HG02763 (cell line): ENCODE data around the gene PARD3B.

Experiments used
- ATAC-seq: cut with Tn5 transposase; IDR thresholded peaks from one replicate; pipeline ENCODE4 v1.9.1; 2021; ENCODE audit warnings: mild to moderate bottlenecking, moderate library complexity; ENCODE audit not compliant: unreplicated experiment

The PARD3B gene

GRCh38 chr2:205364261-205364660 lies 819.0 kb downstream of the PARD3B start:
- ATAC-seq: no peak

DNA sequence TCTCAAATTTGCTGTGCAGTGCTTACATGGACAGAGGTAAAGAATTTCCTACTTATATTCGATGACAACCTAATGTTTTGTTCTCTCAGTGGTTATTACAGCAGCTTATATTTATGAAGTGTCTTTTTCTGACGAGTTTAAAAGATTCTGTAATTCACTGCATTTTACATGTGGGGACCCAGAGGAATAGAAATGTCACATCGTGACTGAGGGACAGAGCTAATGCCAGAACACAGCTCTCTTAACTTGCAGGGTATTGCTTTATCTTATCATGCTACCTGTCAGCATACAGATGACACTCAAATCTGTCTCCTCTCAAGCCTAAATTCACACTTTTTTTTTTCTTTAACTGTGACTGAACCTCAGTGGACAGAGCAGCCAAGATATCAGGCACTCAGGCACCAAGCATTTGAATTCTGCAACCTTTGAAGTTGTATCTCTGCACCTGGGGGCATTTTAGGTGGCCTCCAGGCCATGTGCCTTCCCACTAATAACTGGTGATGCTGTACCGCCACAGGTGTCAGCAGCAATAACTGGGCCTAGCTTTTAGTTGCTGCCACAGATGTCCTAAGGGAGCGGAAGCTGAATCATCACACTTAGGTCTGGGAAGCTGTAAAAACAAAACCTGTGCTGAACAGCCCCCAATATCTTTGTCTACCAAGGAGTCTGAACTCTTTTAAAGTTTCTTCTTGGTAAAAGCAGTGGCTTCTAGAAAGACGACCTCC lies 821.2 kb downstream of the PARD3B start:
- no peak for ATAC-seq

GRCh38 chr2:205367331-205367935 lies 822.2 kb downstream of the PARD3B start:
- no peak for ATAC-seq

DNA sequence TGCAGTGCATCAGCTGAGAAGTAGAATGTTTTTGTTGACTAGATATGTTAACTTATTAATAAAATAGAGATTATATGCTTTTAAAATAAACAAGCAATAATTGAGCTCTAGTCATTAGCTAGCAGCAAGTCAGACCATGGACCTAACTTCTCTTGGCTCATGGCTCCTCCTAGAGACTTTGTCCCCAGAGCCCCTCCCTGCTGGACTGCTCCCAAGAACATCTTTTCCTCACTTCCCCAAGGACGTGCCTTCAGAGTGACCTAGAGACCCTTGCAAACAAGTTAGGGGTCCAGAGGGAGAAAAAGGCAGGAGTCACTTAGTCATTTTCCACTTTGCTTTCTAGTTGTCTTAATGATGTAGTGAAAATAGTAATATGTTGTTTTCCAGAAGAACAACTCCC lies 824.5 kb downstream of the PARD3B start:
- no peak for ATAC-seq

- no peak for ATAC-seq
Observed at GRCh38 chr2:205370726-205371125, 825.5 kb downstream of the PARD3B start.

GRCh38 chr2:205372141-205372540 lies 826.9 kb downstream of the PARD3B start:
- ATAC-seq: no peak

DNA sequence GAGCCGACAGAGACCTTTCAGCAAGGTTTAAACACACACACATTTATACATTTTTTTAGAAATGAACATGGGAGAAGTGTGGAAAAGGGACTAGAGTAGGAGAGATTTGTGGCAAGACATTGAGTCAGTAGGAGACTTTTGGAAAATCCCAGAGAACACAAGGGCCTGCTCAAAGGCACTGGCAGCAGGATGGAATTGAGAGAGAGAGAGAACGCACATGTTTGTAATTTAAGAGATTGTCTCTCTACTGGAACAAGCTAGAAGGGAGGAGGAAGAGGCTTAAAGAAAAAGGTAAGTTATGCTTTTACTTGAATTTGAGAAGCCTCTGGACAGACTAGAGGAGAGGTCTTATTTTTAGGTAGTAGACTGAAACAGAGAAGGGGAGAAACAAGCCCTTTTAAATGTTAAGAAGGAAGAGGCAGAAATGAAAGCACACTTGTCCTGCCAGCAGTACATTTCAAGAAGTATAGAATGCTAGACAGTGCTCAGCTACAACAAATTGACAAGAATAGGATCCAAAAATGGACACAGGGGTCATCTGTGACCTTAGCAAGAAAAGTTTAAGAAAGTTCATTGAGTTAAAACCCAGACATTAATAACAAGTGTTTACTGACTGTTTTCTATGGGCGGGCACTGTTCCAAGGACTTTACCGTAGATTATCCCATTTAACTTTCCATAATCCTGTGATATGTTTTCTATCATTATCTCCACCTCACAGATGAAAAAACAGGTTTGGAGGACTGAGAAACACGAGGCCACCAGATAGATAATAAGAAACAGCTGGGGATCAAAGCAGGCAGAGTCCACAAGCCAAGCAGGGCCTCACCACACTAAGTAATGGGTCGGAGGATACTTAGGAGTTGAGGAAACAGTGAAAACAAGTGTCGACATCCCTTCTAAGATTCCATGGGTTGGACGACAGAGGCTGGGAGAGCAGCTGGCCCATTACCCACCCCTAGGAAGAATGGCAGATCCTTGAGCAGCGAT lies 830.5 kb downstream of the PARD3B start:
- ATAC-seq: no peak

GRCh38 chr2:205377324-205377723 lies 832.0 kb downstream of the PARD3B start:
- no peak for ATAC-seq

DNA sequence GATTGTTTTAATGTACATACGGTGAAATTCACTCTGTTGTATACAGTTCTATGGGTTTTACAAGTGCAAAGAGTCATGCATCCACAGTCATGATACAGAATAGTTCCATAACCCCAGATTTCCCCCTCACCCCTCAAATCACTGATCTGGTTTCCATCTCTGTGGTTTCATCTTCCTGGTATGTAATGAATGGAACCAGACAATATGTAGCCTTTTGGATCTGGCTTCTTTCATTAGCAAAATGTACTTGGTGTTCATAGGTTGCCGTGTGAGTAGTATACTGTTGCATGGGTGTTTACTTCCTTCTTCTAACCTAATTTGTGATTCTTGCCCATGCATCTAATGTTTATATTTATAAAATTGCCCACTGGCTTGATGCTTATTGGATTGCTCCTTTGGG lies 838.3 kb downstream of the PARD3B start:
- ATAC-seq: no peak

DNA sequence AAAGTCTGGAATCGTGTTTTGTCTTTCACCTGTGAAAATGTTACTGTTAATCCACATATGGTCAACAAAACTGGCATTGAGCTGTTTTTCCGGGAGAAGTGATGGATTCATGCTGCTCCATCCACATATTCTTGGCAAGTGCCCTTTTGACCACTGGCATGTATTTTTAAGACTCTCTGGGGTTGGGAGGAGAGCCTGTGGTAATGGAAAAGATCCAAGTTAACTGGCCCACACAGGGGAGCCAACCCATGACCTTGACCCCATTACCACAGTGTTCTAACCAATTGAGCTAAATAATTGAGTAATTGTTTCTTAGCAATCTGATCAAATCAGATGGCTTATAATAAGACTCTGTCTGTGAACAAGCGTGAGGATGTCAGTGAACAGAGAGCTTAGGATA lies 840.8 kb downstream of the PARD3B start:
- ATAC-seq: no peak

DNA sequence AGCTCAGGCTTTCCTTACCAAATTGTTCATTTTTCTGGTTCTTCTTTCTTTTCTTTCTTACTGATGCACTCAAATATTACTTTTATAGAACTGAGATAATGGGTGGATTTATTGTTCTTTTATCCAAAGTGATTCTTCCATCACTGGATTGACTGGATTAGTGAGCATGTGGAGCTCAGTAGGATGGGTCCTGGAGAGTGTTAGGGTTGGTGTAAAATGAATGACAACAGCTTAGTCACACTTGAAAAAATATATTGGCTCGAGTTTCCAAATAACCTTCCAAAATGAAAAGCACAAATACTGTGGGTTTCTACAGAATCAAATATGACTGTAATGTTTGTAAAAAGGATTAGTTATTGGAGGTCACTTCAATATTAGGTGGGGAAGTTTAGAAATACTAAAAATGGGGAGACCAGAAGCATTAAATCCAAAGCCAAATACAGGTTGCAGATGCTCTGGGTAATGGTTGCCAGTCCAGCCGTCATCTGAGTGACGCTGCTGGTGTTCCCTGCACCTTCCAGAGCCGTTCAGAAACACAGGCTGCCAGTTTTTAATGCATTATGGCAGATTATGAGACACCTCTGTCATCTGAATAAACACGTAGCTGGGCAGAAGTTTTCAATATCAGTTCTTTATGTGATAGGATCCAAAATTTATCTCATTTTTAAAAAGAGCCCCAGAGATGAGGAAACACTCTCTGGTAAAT lies 842.2 kb downstream of the PARD3B start:
- no peak for ATAC-seq

- no peak for ATAC-seq
Observed at GRCh38 chr2:205390866-205391265, 845.6 kb downstream of the PARD3B start.

DNA sequence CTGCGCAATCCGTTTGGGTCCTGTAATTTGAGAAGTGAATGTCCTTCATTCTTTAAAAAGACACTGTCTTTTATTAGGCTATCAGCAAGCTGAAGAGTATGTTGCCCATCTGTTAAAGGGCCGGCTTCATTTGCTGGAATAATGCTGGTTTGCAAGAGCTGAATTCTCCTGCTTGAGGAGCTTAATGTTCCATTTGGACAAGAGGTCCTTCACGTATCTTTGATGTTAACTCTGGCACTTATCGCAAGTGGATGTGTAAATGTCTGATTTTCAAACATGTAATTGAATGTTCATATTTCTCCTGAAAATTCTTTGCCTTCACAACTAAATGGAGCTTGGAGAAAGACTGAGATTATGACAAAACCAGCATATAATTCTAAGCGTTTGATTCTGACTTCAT lies 856.2 kb downstream of the PARD3B start:
- ATAC-seq: no peak

GRCh38 chr2:205402011-205402410 lies 856.7 kb downstream of the PARD3B start:
- ATAC-seq: no peak

DNA sequence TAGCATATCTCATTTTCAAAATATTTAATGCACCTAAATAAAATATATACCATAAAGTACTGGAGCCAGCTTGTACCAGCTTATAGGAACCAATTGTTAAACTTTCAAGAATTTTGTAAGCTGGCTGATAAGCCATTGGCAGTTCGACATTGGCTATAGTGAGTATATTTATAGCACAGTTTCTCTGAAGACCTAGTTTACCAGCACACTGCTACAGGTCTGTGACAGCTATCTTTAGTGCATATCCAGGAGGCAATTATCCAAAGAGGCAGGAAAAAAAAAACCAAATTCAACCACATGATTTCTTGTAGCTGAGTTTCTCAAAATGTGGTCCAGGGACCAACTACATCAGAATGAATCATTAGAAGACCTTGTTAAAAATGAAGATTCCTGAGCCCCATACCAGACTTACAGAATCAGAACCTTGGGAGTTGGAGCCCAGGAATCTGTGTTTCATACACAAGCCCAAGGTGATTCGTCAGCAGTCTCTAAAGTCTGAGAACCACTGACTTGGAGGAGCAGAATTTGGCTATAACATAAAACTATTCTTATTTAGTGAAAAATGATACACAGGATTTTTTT lies 858.1 kb downstream of the PARD3B start:
- ATAC-seq: no peak

DNA sequence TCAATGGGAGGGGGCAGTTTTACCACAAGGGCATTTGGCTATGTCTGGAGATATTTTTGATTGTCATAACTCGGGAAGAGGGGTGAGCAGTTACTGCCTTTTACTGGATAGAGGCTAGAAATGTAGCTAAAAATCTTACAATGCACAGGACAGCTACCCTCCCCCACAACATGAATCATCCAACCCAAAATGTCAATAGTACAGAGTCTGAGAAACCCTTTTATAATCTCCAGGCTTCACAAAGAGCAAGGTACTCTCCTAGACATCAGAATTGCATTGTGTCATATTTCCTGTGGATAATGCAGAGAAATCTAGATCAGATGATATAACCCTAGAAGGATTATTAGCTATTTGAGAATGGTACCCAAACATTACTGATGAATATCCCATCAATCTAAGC lies 859.9 kb downstream of the PARD3B start:
- no peak for ATAC-seq

DNA sequence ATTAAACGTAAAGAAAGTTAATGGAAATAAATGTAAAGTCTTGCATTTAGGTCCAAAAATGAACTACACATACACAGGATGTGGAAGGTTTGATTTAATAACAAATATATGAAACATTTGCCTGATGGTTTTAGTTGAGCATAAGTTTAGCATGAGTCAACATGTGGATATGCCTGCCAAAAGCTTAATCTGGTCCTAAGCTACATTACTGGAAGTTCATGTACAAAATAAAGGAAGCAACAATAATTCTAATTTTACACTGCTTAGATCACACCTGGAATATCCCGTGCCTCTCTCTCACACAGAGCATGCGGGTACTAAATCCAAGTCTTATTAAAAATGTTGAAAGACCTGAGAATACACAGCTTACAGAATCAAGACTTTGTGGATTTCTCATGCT lies 860.5 kb downstream of the PARD3B start:
- ATAC-seq: no peak

- no peak for ATAC-seq
Observed at GRCh38 chr2:205407984-205408383, 862.7 kb downstream of the PARD3B start.

DNA sequence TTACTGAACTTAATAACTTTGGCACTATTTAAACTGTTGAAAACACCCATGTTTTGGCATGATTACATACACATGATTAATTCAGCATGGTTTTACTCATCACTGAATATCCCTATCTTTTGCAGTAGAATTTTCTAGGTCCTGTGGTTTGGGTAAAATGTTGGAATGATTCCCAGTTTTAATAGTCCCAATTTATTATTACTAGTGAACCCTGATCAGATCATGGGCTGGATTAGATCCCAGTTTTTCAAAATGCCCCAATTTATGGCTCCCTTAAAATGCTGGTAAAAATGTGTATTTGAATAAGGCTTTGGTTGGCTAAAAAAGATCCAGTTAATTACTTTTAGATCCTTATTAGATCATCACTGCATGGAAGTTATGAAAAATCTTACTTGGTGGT lies 863.4 kb downstream of the PARD3B start:
- no peak for ATAC-seq

DNA sequence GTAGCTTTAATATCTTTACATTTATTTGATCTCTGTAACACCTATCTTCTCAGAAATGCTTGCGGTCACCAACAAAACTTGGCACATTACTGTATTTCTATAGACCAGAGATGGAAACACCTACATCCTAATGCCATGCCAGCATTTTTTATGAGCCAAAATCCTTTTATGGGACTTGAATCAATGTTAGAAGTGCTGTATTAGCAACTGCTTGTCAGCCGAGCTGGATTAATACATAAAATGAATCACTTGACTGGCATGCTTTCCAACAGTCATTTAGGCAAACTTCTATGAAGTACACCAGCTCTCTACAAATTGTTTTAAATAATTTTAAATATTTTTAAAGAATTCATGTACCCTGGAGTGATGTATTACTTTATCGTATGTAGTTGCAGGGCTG lies 864.1 kb downstream of the PARD3B start:
- ATAC-seq: no peak

GRCh38 chr2:205411558-205411957 lies 866.3 kb downstream of the PARD3B start:
- ATAC-seq: no peak
